Measurements from ENCODE around the gene ZNF598.

The ZNF598 gene

GRCh38 chr16:2006317-2006716 lies 3.3 kb downstream of the ZNF598 start:
- no peak for DNase-seq (ENCODE audit: low read depth)

GRCh38 chr16:2005646-2006045 lies 4.0 kb downstream of the ZNF598 start:
- DNase-seq (ENCODE audit: low read depth), result no peak

GRCh38 chr16:2004795-2005517 lies 4.7 kb downstream of the ZNF598 start:
- no peak for DNase-seq (ENCODE audit: low read depth)

DNA sequence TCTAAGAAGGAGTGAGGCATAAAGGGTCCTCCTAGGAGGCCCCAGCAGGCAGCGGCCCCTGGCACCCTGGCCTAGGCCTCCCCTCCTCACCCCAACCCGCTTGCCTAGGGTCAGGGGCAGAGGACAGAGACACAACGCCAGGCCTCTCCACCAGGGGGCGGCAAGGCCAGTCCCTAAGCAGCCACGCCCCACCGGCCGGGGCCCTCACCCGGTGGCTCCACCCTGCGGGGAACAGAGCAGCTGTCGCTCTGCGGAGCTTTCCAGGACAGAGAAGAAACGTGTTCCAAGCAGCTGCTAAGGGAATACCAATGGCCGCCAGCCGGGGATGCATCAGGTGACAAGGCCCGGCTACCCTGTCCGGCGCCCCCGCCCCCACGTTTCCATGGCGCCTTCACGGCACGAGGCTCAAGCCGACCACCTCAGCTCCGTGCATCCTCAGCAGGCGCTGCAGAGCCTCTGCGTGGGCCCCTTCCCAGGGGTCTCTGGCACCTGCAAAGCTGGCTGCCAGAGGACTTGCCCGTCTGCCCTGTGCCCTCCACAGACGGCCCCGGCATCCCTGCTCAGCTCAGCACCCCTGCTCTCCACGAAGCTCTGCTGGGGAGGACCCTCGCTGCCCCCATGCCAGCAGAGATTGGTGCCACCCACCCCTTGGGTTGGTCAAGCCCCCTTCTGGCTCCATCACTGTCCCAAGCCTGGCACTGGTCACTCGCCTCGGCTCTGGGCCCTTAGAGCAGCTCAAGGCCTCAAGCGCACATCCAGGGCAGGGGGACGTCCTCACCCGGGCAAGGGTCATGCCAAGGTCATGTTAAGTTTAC lies 5.6 kb downstream of the ZNF598 start:
- DNase-seq (ENCODE audit: low read depth), result no peak

GRCh38 chr16:2003231-2003826 lies 6.3 kb downstream of the ZNF598 start:
- DNase-seq (ENCODE audit: low read depth), result no peak

GRCh38 chr16:2002406-2003230 lies 7.0 kb downstream of the ZNF598 start:
- DNase-seq (ENCODE audit: low read depth), result no peak

DNA sequence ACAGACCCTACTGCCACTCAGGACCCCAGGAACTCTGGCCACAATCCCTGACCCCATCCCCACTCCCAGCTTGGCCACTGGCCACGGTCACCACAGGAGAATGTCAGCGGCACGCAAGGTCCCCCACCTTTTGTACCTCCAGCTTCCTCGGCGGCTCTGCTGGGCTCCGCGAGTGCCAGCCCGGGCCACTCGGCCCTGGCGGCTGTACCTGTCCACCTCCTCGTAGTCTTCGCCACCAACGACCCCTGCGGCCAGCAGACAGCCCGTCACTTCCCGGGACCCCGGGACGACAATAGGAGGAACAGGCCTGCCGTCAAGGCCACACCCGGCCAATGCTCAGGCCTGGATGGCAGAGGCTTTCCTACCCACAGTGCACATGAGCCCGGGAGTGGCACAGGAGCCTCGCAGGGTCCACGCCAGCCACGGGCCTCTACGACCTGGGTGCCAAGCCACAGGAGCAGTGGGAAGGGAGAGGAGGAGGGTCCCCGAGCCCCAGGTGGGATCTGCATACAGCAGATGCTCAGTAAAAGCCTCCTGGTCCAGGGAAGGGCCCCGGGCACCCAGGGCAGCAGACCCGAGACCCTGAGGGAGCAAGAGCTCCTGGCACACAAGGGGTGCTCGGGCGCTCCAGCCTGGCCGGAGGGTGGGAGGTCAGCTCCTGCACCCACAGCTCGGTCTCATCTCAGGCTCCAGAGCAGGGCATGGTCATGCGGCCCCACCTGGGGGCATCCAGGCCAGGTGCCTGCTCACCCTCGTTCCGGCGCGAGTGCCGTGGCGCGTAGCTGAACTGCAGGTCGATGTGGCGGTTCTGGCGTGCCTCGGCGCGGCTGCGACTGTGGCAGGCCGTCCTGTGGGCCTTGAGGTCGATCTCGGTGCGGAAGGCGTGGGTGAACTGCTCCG lies 7.9 kb downstream of the ZNF598 start:
- DNase-seq (ENCODE audit: low read depth), result no peak

DNA sequence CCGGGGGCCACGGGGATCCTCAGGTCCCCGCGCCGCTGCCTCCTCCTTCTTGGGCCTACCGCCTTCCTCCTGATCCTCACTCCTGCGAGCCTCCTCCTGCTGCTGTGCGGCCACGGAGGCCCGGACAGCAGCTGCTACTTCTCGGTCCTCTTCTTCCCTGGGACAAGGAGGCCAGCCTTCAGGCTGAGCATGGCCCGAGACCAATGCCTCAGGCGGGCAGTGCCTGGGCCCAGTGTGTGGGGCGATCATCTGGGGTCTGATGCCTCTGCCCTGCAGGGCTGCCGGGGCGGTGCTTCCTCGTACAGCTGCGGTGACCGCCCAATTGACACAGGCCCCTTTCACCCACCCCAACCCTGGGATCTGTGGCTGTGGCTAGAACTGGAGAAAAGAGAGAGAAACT lies 8.6 kb downstream of the ZNF598 start:
- DNase-seq (ENCODE audit: low read depth), result no peak

DNA sequence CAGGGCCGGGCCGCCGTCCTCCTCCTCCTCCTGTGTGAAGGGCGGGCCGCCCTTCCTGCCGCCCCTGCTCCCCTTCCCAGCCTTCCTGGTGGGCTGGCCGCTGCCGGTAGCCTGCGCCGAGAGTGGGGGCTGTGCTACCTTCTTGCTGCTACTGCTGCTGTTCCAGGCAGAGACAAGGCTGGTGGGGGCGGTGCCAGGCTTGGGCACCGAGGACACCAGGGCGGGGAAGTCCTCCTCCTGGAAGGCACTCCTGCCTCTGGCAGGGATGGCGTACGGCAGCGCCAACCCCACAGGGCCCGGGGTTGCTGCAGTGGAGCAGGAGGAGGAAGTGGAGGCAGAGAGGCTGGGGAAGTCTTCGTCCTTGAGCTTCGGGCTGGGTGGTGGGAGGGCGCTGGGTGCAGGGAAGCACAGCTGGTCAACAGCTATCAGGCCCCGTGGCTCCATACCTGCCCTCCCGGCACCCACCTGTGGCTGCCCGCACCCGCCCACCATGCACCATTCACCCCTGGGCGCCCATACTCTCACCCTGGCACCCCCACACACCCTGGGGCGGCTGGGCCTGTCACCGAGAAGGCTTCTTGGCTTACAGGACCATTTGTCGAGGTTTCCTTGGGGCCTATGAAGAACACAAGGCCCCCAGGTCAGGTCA lies 9.6 kb downstream of the ZNF598 start:
- DNase-seq (ENCODE audit: low read depth), result no peak

DNA sequence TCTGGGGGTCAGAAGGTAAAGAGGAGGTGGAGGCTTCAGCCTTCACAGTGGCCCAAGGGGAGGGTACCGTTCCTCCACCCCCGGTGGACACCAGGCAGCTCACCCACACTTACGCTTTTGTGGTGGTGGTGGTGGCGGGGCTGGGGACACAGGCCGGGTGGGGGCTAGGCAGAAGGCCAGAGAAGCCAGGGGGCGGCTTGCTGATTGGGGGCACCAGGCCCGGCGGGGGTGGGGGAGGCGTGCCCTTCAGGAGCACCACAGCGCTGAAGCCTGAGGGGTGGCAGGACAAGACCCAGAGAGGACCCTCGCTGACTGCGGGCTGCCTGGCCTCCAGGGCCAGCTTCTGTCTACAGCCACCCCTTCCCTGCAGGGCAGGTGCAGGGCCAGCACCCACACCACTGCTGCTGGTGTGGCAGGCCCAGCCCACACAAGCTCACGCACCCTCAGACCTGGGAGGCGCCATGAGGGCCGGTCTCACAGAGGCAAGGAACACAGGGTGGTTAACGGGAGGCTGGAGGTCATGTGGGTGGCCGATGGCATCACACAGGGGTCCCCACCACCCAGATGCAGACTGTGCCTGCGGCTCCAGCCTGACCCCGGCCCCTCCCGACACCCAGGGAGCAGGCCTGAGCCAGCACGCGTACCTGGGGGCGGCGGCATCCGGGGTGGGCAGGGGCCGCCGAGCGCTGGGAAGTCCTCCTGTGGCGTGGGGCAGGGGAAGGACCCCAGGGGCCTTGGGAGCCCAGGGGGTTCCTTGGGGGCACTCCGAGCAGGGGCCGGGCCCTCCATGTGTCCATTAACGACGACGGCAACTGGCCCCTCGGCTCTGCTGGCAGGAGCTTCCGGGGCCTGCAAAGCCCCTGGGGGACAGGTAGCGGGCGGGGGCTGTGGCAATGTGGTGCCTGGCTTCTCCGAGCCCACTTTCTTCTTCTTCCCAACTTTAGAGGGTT lies 10.5 kb downstream of the ZNF598 start:
- DNase-seq (ENCODE audit: low read depth), result no peak

GRCh38 chr16:1998360-1998835 lies 11.2 kb downstream of the ZNF598 start:
- no peak for DNase-seq (ENCODE audit: low read depth)

- DNase-seq (ENCODE audit: low read depth), result no peak
Measured at GRCh38 chr16:1997494-1998359, 11.9 kb downstream of the ZNF598 start.

DNA sequence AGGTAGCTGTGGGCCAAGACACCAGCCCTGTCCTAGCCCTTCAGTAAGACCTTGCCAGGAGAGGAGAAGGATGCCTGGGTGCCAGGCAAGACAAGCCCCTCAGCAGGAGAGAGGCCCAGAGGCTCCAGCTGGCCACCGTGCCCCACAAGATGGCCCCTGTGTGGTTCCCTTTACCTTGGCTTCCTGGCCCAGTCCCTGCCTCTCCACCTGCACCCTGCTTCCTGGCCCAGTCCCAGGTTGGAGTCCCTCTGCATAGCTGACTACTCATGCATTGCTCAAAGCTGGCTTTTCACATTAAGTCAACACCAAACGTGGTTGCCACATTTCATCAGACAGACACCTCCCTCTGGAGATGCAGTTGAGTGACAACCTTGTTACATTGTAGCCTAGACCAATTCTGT lies 15.9 kb downstream of the ZNF598 start:
- DNase-seq (ENCODE audit: low read depth), result no peak

- DNase-seq (ENCODE audit: low read depth), result no peak
Measured at GRCh38 chr16:1992704-1993317, 16.8 kb downstream of the ZNF598 start.

GRCh38 chr16:1991948-1992703 lies 17.5 kb downstream of the ZNF598 start:
- no peak for DNase-seq (ENCODE audit: low read depth)

DNA sequence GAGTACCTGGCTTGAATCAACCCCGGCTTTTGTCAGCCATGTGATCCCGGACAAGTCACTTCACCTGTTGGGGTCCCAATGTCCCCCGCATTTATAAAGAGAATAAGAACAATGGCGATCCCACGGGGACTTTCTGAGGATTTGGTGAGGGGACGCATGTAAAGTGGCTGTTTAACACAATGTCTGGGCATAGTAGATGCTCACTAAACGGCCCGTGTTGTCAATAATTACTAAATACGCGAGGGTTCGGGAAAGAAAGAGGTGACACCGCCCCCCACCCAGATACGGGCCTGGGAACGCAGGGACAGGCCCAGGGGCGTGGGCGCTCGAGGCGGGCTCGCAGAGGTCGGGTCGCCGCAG lies 18.1 kb downstream of the ZNF598 start:
- DNase-seq (ENCODE audit: low read depth), result no peak

- no peak for DNase-seq (ENCODE audit: low read depth)
Measured at GRCh38 chr16:1991135-1991551, 18.5 kb downstream of the ZNF598 start.

Measured in HS-5 (cell line).